Heart right ventricle (tissue), 16 donors: ENCODE results near the gene GGCT. TPM values are rescaled to one million over a fixed set of nuclear protein-coding genes. Genes with fewer than 3 reads are reported as not detected.

Experiments
- ATAC-seq, 8 donors: fragments of 200-7000 bp; cut with Tn5 transposase; one replicate each; pipeline ENCODE4 v1.9.1; 2020; ENCODE audit warnings: mild to moderate bottlenecking in 8 of 8, moderate library complexity in 8 of 8, moderate number of reproducible peaks in 1 of 8
- DNase-seq, 2 donors: peaks; one replicate each; pipeline ENCODE4 v3.0.0-alpha.2; 2020
- H3K27ac ChIP-seq, 10 donors: fragments of 200-600 bp; sonication (generic) in 2 of 10; one replicate each; pipeline versions ENCODE4 v1.5.0 to v1.8.0; 2020 to 2022; ENCODE audit warnings: mild to moderate bottlenecking in 3 of 10
- H3K27me3 ChIP-seq, 7 donors: fragments of 200-600 bp; one replicate each; pipeline ENCODE4 v1.8.0; 2021 to 2022; ENCODE audit warnings: mild to moderate bottlenecking in 2 of 7
- H3K36me3 ChIP-seq, 9 donors: fragments of 200-600 bp; sonication (generic) in 1 of 9; one replicate each; pipeline versions ENCODE4 v1.5.0 to v1.8.0; 2020 to 2022; ENCODE audit warnings: mild to moderate bottlenecking in 2 of 9
- H3K4me1 ChIP-seq, 9 donors: fragments of 200-600 bp; sonication (generic) in 1 of 9; one replicate each; pipeline versions ENCODE4 v1.5.0 to v1.8.0; 2020 to 2022; ENCODE audit warnings: mild to moderate bottlenecking in 4 of 9
- H3K4me3 ChIP-seq, 10 donors: fragments of 200-600 bp; sonication (generic) in 2 of 10; one replicate each; pipeline versions ENCODE4 v1.5.0 to v1.8.0; 2020 to 2022; ENCODE audit warnings: mild to moderate bottlenecking in 7 of 10, moderate library complexity in 2 of 10
- H3K9me3 ChIP-seq, 11 donors: fragments of 200-600 bp in 10 of 11; sonication (generic) in 2 of 11; one replicate each; pipeline versions ENCODE4 v1.5.0 to v1.8.0; 2013 to 2022; ENCODE audit warnings: mild to moderate bottlenecking in 2 of 11, control low read depth in 1 of 11, moderate library complexity in 1 of 11
- WGBS, 2 donors: extraction: QIAGEN DNeasy Blood & Tissue Kit; methylation state at CpG; one replicate each; pipeline ENCODE4 v1.1.7; 2013; ENCODE audit warnings: inconsistent platforms in 1 of 2; 5-methylcytosine and 5-hydroxymethylcytosine counted together
- intact Hi-C, 10 donors: fragments of 100-400 bp; cut with DNase I; formaldehyde crosslinking; loops; one replicate each; pipeline versions ENCODE4 v1.11.1 to v1.14.2; 2022
- polyA plus RNA-seq, 2 donors: library from polyadenylated mRNA; stranded (reverse); fragments of 200-250 nt; gene quantifications; one replicate each; pipeline ENCODE4 v1.2.3, GENCODE V29; 2013
- total RNA-seq, 10 donors: library from RNA; stranded (reverse); fragmentation: NEBNext Ultra II Directional in 3 of 10; extraction: Animal tissue kit (Norgen Biotek cat#: 25700) in 3 of 10; gene quantifications; one replicate each; pipeline versions ENCODE4 v1.2.1 to v1.2.4, GENCODE V29; 2021 to 2023
- TF ChIP-seq, protein P1 (sequence below), 9 donors: fragments of 200-600 bp; sonication (generic) in 2 of 9; IDR thresholded peaks; one replicate each; pipeline versions ENCODE4 v1.5.0 to v1.8.0; 2021 to 2022; ENCODE audit warnings: antibody characterized with exemption in 9 of 9, mild to moderate bottlenecking in 5 of 9, moderate library complexity in 1 of 9
- donor health status: Arrhythmogenic right ventricular cardiomyopathy.
- donor health status: ischemic (EF 13 %, LVEDD 7.1; RV severe dilation, severe dysfunction).
- donor health status: healthy with polysubstance abuse.
- donor health status: DM: no; HTN: yes; CAD: no.
- donor health status: DM: no; HTN: no; CAD: no.
- donor health status: ischemic (EF 25% LVEDD 6.9; RV normal size, moderate dysfunction).
- donor health status: ischemic (EF 25% LVEDD 5.7; RV mildly dilated, moderate dysfunction).
- donor health status: healthy.
- donor health status: DM: yes; HTN: yes; CAD: no.
- donor health status: Ischemic cardiomyopathy.
- donor health status: ischemic (EF 35%, LVEDD 5.7; RV mildly dilated, moderate dysfunction).
- donor health status: nonischemic (EF 11% LVEDD 7.7; RV severe dilation, severe dysfunction).
- donor health status: DM: yes; HTN: yes; CAD: no.
- donor health status: PGD.
- donor health status: ischemic (EF 29% LVEDD 5.4; RV normal size, mild dysfunction).
- donor health status: nonischemic (EF 23%, LVEDD 6.1; RV moderate dilation, normal function).

The GGCT gene
- total and polyA plus RNA-seq, 12 donors: 13.8 to 54.2 (median 18.7) TPM

DNA sequence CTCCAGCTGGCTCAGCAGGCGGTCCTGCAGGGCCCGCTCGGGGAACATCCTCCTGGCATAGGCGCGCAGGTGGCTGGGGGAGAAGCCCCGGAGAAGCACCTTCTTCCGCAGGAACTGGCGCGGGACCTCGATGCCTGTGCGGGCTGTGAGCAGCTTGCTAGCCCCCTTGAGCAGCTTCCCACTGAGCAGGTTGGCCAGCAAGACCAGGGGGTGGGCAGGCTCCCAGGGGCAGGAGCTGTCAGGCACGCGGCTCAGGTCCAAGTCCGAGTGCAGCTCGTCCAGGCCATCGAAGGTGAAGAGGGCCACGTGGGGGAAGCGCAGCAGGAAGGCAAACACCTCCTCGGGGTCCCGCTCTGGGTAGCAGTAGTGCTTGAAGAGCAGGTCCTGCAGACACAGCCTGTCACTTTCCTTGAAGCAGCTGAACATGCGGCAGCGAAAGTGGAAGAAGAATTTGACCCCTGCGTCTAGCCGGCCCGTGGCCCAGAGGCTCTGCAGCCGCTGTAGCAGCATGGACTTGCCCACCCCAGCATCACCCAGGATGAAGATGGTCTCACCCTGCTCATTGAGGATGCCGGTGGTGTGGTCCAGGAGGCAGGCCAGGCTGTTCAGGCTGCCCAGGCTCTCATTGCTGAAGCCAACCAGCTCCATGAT is 52.2 kb downstream of the GGCT start:
- no peak for ATAC-seq
- TF ChIP-seq, protein P1, sequence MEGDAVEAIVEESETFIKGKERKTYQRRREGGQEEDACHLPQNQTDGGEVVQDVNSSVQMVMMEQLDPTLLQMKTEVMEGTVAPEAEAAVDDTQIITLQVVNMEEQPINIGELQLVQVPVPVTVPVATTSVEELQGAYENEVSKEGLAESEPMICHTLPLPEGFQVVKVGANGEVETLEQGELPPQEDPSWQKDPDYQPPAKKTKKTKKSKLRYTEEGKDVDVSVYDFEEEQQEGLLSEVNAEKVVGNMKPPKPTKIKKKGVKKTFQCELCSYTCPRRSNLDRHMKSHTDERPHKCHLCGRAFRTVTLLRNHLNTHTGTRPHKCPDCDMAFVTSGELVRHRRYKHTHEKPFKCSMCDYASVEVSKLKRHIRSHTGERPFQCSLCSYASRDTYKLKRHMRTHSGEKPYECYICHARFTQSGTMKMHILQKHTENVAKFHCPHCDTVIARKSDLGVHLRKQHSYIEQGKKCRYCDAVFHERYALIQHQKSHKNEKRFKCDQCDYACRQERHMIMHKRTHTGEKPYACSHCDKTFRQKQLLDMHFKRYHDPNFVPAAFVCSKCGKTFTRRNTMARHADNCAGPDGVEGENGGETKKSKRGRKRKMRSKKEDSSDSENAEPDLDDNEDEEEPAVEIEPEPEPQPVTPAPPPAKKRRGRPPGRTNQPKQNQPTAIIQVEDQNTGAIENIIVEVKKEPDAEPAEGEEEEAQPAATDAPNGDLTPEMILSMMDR (IDR thresholded peaks at IDR 0.05): no peak
- no peak overlapping the region for H3K27ac ChIP-seq
- H3K36me3 ChIP-seq: peaks cover 0 to 100% (median 74%) of the 10 kb centered on the region in 9 donors
- H3K4me1 ChIP-seq: peaks cover 0 to 39% (median 24%) of the 10 kb centered on the region in 9 donors
- no peaks in the 10 kb centered on the region for H3K9me3 ChIP-seq
- WGBS, 2 donors: 82 to 92% methylated on average over 27 of the region's 27 CpGs
- no peak for DNase-seq
- H3K27me3 ChIP-seq: no peaks in the 10 kb centered on the region
- no peak overlapping the region for H3K4me3 ChIP-seq
- intact Hi-C loops: no loop called here

GRCh38 chr7:30451539-30452279 is 52.9 kb downstream of the GGCT start:
- 85 to 91% methylated on average over 29 of the region's 29 CpGs for WGBS, 2 donors
- H3K9me3 ChIP-seq: no peaks in the 10 kb centered on the region
- peaks cover 0 to 39% (median 24%) of the 10 kb centered on the region in 9 donors for H3K4me1 ChIP-seq
- peaks cover 0 to 100% (median 79%) of the 10 kb centered on the region in 9 donors for H3K36me3 ChIP-seq
- ATAC-seq (no peak), DNase-seq (no peak)
- intact Hi-C loops: no loop called here
- no peaks in the 10 kb centered on the region for H3K27me3 ChIP-seq
- no peak overlapping the region for H3K4me3 ChIP-seq
- TF ChIP-seq, protein P1 (IDR thresholded peaks at IDR 0.05): no peak
- H3K27ac ChIP-seq: no peak overlapping the region

DNA sequence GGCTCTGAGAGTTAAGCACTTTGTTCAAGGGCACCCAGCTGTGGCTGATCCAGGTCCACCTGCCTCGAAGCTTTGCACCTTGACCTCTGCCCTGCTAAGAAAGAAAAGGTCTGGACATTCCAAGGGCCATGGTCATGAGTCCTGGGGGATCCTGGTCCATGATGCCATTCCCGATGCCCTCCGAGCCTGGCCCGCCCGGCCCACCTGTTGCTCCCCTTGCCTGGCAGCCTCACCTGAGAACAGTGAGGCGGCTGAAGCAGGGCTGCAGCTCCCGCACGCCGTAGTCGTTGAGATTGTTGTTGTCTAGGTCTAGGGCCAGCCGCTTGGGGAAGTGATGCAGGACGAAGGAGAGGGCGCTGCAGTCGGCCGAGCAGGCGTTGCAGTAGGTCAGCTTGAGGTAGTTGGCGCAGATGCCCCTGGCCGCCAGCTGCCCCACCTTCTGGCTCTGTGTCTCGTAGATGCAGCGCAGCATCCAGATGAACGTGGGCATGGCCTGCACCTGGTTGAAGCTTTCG is 53.6 kb downstream of the GGCT start:
- H3K36me3 ChIP-seq: peaks cover 0 to 100% (median 76%) of the 10 kb centered on the region in 9 donors
- TF ChIP-seq, protein P1 (IDR thresholded peaks at IDR 0.05): no peak
- H3K4me3 ChIP-seq: no peak overlapping the region
- no peak for DNase-seq
- no peaks in the 10 kb centered on the region for H3K27me3 ChIP-seq
- H3K27ac ChIP-seq: no peak overlapping the region
- peaks cover 0 to 39% (median 28%) of the 10 kb centered on the region in 9 donors for H3K4me1 ChIP-seq
- no peak for ATAC-seq
- 94 to 97% methylated on average over 22 of the region's 22 CpGs for WGBS, 2 donors
- intact Hi-C loops: no loop called here
- no peaks in the 10 kb centered on the region for H3K9me3 ChIP-seq

DNA sequence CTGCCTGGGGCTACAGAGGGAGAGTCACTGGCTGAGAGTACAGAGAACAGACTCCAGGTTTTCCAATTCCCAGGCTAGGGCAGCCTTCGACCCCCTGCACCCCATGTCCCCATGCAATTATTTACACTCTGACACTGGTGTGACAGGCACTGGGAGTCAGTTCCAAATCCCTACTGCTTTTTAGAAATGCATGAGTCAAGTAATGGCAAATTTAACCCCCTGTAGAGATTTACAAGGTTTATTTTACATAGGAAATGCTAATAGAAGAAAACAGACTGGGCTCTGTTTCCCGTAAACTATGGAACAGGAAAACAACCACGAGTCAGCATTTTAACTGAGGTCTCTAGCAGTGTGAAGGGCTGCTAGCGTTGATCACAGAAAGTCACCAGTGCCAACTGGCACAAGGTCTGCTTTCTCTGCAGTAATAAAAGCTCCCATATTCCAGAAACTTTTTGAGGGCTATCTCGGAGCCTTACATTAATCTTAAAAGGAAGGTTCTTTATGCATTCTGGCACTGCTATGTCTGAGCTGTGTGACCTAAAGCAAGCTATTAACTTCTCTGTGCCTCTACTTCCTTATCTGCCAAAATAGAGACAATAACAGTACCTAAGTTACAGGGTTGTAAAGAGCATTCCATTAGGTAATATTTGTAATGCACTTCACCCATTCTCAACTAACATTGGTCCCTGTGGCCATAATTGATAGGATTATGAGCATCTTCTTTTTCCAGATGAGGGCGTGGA is 54.2 kb downstream of the GGCT start:
- TF ChIP-seq, protein P1 (IDR thresholded peaks at IDR 0.05): no peak
- Histone ChIP-seq H3K27me3 (no peaks in the 10 kb centered on the region), H3K4me3 (no peak overlapping the region), H3K27ac (no peak overlapping the region), H3K36me3 (peaks cover 0 to 100% (median 70%) of the 10 kb centered on the region in 9 donors), H3K4me1 (peaks cover 0 to 39% (median 28%) of the 10 kb centered on the region in 9 donors), H3K9me3 (no peaks in the 10 kb centered on the region)
- 52 to 62% methylated on average over 6 of the region's 6 CpGs for WGBS, 2 donors
- no peak for ATAC-seq
- no peak for DNase-seq
- intact Hi-C loops: no loop called here
